ENCODE results near the gene SLCO3A1.

The SLCO3A1 gene

GRCh38 chr15:92076541-92076940 lies 223.0 kb downstream of the SLCO3A1 start:
- DNase-seq = no peak

GRCh38 chr15:92077353-92078085 lies 224.0 kb downstream of the SLCO3A1 start:
- no peak for DNase-seq

GRCh38 chr15:92078270-92078669 lies 224.8 kb downstream of the SLCO3A1 start:
- DNase-seq = no peak

- DNase-seq = no peak
These were observed 225.5 kb downstream of the SLCO3A1 start for GRCh38 chr15:92079047-92079446.

GRCh38 chr15:92079647-92080255 lies 226.2 kb downstream of the SLCO3A1 start:
- DNase-seq = no peak

GRCh38 chr15:92082006-92082843 lies 228.7 kb downstream of the SLCO3A1 start:
- no peak for DNase-seq

GRCh38 chr15:92083190-92083589 lies 229.7 kb downstream of the SLCO3A1 start:
- no peak for DNase-seq

GRCh38 chr15:92087211-92087610 lies 233.7 kb downstream of the SLCO3A1 start:
- DNase-seq = no peak

GRCh38 chr15:92091155-92091734 lies 237.7 kb downstream of the SLCO3A1 start:
- DNase-seq = no peak

- no peak for DNase-seq
These were observed 239.0 kb downstream of the SLCO3A1 start for GRCh38 chr15:92092289-92093105.

GRCh38 chr15:92095693-92096092 lies 242.2 kb downstream of the SLCO3A1 start:
- no peak for DNase-seq

GRCh38 chr15:92097474-92098178 lies 244.1 kb downstream of the SLCO3A1 start:
- DNase-seq = no peak

- no peak for DNase-seq
These were observed 245.4 kb downstream of the SLCO3A1 start for GRCh38 chr15:92098869-92099268.

- no peak for DNase-seq
These were observed 246.8 kb downstream of the SLCO3A1 start for GRCh38 chr15:92100301-92100700.

- DNase-seq = no peak
These were observed 247.2 kb downstream of the SLCO3A1 start for GRCh38 chr15:92100751-92101150.

- no peak for DNase-seq
These were observed 248.3 kb downstream of the SLCO3A1 start for GRCh38 chr15:92101708-92102394.

- no peak for DNase-seq
These were observed 248.9 kb downstream of the SLCO3A1 start for GRCh38 chr15:92102395-92102755.

GRCh38 chr15:92104072-92104471 lies 250.6 kb downstream of the SLCO3A1 start:
- DNase-seq = no peak

- DNase-seq = no peak
These were observed 252.1 kb downstream of the SLCO3A1 start for GRCh38 chr15:92105611-92106010.

GRCh38 chr15:92107510-92107909 lies 254.0 kb downstream of the SLCO3A1 start:
- no peak for DNase-seq

- no peak for DNase-seq
These were observed 255.8 kb downstream of the SLCO3A1 start for GRCh38 chr15:92109191-92109873.

All from SIG-M5 (cell line).